Gastroesophageal sphincter (tissue), 4 donors: ENCODE results near the gene CLDN15. TPM values are rescaled to one million over a fixed set of nuclear protein-coding genes. Genes with fewer than 3 reads are reported as not detected.
"Not testable (repeated sequence)": the region's sequence is repeated elsewhere in the genome, so short reads cannot be mapped to it uniquely, and the experiment has no call there.

Source experiments
- ATAC-seq: fragments of 150-250 bp; one replicate; pipeline ENCODE4 v1.9.1; 2016; ENCODE audit warnings: mild to moderate bottlenecking, moderate library complexity
- H3K27ac ChIP-seq, 4 donors: fragments of 200-600 bp; sonication (generic) in 3 of 4; 1 replicate in 3 of 4; 2 replicates in 1 of 4; pipeline ENCODE4 v1.5.1; 2016 to 2019
- H3K27me3 ChIP-seq: fragments of 200-600 bp; sonication (generic); one replicate; pipeline ENCODE4 v1.5.1; 2019
- H3K36me3 ChIP-seq, 2 donors: fragments of 200-600 bp; sonication (generic); one replicate each; pipeline ENCODE4 v1.5.1; 2019; ENCODE audit warnings: control low read depth in 1 of 2
- H3K4me1 ChIP-seq, 3 donors: fragments of 200-600 bp; sonication (generic); 1 replicate in 2 of 3; 2 replicates in 1 of 3; pipeline ENCODE4 v1.5.1; 2016 to 2019; ENCODE audit warnings: control low read depth in 2 of 3
- H3K4me3 ChIP-seq, 2 donors: fragments of 200-600 bp; sonication (generic); one replicate each; pipeline ENCODE4 v1.5.1; 2019; ENCODE audit warnings: mild to moderate bottlenecking in 1 of 2, moderate library complexity in 1 of 2
- H3K9me3 ChIP-seq, 3 donors: fragments of 200-600 bp; sonication (generic); one replicate each; pipeline ENCODE4 v1.5.1; 2017 to 2019; ENCODE audit warnings: control low read depth in 2 of 3
- EP300 ChIP-seq: sonication (generic); formaldehyde crosslinking; IDR thresholded peaks from one replicate; pipeline ENCODE4 v1.6.1; 2017; ENCODE audit warnings: antibody characterized with exemption, mild to moderate bottlenecking
- POLR2A ChIP-seq, 2 donors: fragments of 450-650 bp; IDR thresholded peaks; one replicate each; pipeline ENCODE4 v1.6.1; 2017; ENCODE audit warnings: antibody characterized with exemption in 2 of 2, mild to moderate bottlenecking in 2 of 2, moderate library complexity in 1 of 2
- POLR2AphosphoS5 ChIP-seq: sonication (generic); formaldehyde crosslinking; IDR thresholded peaks from one replicate; pipeline ENCODE4 v1.6.1; 2017; ENCODE audit warnings: antibody characterized with exemption
- WGBS, 2 donors: methylation state at CpG; one replicate each; pipeline ENCODE4 v1.1.5; 2018; ENCODE audit warnings: low coverage in 1 of 2; 5-methylcytosine and 5-hydroxymethylcytosine counted together
- total RNA-seq, 4 donors: library from RNA; depleted of rRNA; stranded (reverse); fragments of >200 nt; gene quantifications; one replicate each; pipeline ENCODE4 v1.1.0, GENCODE V29; 2016
- TF ChIP-seq, protein P1 (sequence below), 4 experiments: fragments of 200-600 bp in 2 of 4; fragments of 450-650 bp in 2 of 4; sonication (generic) in 1 of 4; IDR thresholded peaks; one replicate each; pipeline ENCODE4 v1.5.1; 2017 to 2019; ENCODE audit warnings: antibody characterized with exemption in 4 of 4, mild to moderate bottlenecking in 2 of 4, moderate library complexity in 2 of 4

The CLDN15 gene
- total RNA-seq, 4 donors from 2014 or later: 4.4 to 6.8 (median 5.0) TPM

- Histone ChIP-seq H3K27me3 (peaks cover 67% of the 10 kb centered on the region), H3K36me3 (peaks cover 0 to 14% of the 10 kb centered on the region in 2 donors), H3K9me3 (no peaks in the 10 kb centered on the region), H3K4me3 (peak overlapping the region in 1 of 2 donors; percentile 25), H3K4me1 (peaks cover 0 to 11% (median 8%) of the 10 kb centered on the region in 3 donors), H3K27ac (no peak overlapping the region)
- TF ChIP-seq POLR2A (IDR thresholded peaks at IDR 0.05) (no peak), POLR2AphosphoS5 (no peak), EP300 (no peak)
- TF ChIP-seq, protein P1, sequence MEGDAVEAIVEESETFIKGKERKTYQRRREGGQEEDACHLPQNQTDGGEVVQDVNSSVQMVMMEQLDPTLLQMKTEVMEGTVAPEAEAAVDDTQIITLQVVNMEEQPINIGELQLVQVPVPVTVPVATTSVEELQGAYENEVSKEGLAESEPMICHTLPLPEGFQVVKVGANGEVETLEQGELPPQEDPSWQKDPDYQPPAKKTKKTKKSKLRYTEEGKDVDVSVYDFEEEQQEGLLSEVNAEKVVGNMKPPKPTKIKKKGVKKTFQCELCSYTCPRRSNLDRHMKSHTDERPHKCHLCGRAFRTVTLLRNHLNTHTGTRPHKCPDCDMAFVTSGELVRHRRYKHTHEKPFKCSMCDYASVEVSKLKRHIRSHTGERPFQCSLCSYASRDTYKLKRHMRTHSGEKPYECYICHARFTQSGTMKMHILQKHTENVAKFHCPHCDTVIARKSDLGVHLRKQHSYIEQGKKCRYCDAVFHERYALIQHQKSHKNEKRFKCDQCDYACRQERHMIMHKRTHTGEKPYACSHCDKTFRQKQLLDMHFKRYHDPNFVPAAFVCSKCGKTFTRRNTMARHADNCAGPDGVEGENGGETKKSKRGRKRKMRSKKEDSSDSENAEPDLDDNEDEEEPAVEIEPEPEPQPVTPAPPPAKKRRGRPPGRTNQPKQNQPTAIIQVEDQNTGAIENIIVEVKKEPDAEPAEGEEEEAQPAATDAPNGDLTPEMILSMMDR (IDR thresholded peaks at IDR 0.05): no peak
- WGBS, 2 donors: 0 to 6% methylated on average over 3 to 10 of the region's 75 CpGs
- ATAC-seq: no peak
Measured at GRCh38 chr7:101201695-101202602, 35.7 kb downstream of the CLDN15 start.

DNA sequence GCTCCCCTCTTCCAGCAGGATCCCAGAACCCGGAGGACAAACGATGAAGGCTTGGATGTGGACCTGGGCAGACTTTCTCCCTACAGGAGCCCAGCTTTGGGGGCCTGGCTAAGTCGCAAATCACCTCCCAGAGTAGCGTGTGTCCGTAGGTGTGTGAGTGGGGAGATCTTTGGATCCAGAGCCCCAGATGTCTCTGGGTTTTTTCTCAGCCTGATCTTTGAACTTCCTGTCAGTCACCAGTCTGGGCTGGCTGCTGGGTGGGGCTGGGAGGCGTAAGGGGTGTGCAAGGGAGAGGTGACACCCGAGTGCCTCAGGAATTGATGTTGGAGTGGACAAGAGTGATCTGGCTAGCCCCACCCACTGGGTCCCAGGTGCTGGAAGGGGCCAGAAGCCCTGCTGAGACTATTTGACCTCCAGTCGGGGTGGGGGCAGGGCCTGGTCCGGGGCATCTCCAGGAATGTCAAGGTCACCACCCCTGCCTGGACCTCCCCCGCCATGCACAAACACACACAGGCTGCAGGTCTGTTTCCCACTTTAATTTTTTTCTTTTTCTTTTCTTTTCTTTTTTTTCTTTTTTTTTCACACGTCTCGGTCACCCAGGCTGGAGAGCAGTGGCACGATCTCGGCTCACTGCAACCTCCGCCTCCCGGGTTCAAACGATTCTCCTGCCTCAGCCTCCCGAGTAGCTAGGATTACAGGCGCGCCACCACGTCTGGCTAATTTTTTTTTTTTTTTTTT is 36.6 kb downstream of the CLDN15 start, which contains the start of gene MOGAT3:
TSS of gene MOGAT3 (minus strand) at position 175 of the 738 bp plus-strand sequence. CDS start 182 bp downstream, outside the sequence.
- H3K27ac ChIP-seq: no peak within 1 kb of the TSS
- peaks cover 0 to 11% (median 8%) of the 10 kb centered on the region in 3 donors for H3K4me1 ChIP-seq
- H3K4me3 ChIP-seq: peak within 1 kb of the TSS in 1 of 2 donors; percentile 25
- peaks cover 75% of the 10 kb centered on the region for H3K27me3 ChIP-seq
- H3K9me3 ChIP-seq: no peaks in the 10 kb centered on the region
- TF ChIP-seq, protein P1 (IDR thresholded peaks at IDR 0.05): no peak
- TF ChIP-seq POLR2AphosphoS5 (no peak), POLR2A (IDR thresholded peaks at IDR 0.05) (no peak), EP300 (no peak)
- WGBS, 2 donors: 25 to 35% methylated on average over 12 to 16 of the region's 21 CpGs
- no peak for ATAC-seq
- H3K36me3 ChIP-seq: peaks cover 0 to 4% of the 10 kb centered on the region in 2 donors

DNA sequence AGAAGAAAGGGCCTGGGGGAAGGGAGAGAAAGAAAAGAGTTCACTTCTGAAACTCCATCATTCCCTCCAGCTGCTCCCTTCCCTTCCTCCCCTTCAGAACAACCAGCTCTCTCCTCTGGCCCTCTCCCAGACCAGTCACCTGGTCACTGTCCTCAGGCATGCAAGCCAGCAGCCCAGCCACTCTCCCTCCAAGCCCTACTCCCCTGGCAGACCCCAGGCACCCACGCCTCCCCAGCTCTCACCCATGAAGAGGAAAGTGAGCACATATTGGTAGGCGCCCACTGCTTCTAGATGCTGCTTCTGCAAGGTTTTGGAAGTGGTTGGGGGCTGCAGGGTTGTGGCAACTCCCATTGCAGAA is 37.1 kb downstream of the CLDN15 start:
- Histone ChIP-seq H3K27me3 (peaks cover 81% of the 10 kb centered on the region), H3K36me3 (no peaks in the 10 kb centered on the region), H3K4me3 (no peak overlapping the region), H3K4me1 (peaks cover 0 to 11% (median 8%) of the 10 kb centered on the region in 3 donors), H3K9me3 (no peaks in the 10 kb centered on the region), H3K27ac (no peak overlapping the region)
- no CpG with 5 or more reads among the region's 2 CpGs for WGBS, 2 donors
- TF ChIP-seq EP300 (no peak), POLR2A (IDR thresholded peaks at IDR 0.05) (no peak)
- TF ChIP-seq, protein P1 (IDR thresholded peaks at IDR 0.05): no peak
- no peak for ATAC-seq

DNA sequence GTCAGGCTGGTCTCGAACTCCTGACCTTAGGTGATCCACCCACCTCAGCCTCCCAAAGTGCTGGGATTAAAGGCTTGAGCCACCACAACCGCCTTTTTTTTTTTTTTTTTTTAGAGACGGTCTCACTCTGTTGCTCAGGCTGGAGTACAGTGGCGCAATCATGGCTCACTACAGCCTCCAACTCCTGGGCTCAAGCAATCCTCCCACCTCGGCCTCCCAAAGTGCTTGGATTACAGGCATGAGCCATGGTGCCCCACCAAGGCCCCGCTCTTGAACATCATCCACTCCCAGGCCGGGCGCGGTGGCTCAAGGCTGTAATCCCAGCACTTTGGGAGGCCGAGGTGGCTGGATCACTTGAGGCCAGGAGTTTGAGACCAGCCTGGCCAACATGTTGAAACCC is 38.1 kb downstream of the CLDN15 start:
- Histone ChIP-seq H3K4me1 (peaks cover 0 to 11% (median 8%) of the 10 kb centered on the region in 3 donors), H3K27me3 (peaks cover 90% of the 10 kb centered on the region)
- H3K4me3 ChIP-seq, H3K27ac ChIP-seq, H3K9me3 ChIP-seq, ATAC-seq, H3K36me3 ChIP-seq: not testable (repeated sequence)
- 92 to 100% methylated on average over 1 to 3 of the region's 10 CpGs for WGBS, 2 donors

DNA sequence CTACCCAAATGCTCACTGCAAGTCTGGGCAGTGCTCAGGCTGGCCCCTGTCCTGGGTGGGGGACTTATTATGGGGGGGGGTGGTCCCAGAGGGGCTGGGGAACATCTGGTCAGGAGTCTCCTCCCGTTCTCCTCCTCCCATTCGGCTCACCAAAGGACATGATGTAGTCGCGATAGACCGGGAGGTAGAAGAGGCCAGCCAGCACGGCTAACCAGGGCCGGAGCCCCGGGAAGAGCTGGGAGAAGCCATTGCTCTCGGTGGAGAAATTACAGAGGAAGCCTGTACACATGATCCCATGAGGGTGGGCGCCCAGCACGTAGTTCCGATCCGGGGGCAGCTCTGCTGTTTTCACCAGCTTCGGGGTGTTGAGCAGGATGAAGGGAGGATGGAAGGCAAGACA is 39.1 kb downstream of the CLDN15 start:
- Histone ChIP-seq H3K4me3 (no peak overlapping the region), H3K9me3 (no peaks in the 10 kb centered on the region), H3K36me3 (no peaks in the 10 kb centered on the region), H3K27me3 (peaks cover 97% of the 10 kb centered on the region), H3K27ac (no peak overlapping the region), H3K4me1 (peaks cover 0 to 11% (median 8%) of the 10 kb centered on the region in 3 donors)
- TF ChIP-seq POLR2A (IDR thresholded peaks at IDR 0.05): no peak
- TF ChIP-seq, protein P1 (IDR thresholded peaks at IDR 0.05): no peak
- 77 to 79% methylated on average over 4 to 5 of the region's 14 CpGs for WGBS, 2 donors
- ATAC-seq: no peak
